ENCODE results near the gene ZNF777.
"Not testable (repeated sequence)": the region's sequence is repeated elsewhere in the genome, so short reads cannot be mapped to it uniquely, and the experiment has no call there.

The ZNF777 gene

GRCh38 chr7:149498811-149499210, 37.9 kb upstream of the ZNF777 start:
- TF ChIP-seq, protein P1, sequence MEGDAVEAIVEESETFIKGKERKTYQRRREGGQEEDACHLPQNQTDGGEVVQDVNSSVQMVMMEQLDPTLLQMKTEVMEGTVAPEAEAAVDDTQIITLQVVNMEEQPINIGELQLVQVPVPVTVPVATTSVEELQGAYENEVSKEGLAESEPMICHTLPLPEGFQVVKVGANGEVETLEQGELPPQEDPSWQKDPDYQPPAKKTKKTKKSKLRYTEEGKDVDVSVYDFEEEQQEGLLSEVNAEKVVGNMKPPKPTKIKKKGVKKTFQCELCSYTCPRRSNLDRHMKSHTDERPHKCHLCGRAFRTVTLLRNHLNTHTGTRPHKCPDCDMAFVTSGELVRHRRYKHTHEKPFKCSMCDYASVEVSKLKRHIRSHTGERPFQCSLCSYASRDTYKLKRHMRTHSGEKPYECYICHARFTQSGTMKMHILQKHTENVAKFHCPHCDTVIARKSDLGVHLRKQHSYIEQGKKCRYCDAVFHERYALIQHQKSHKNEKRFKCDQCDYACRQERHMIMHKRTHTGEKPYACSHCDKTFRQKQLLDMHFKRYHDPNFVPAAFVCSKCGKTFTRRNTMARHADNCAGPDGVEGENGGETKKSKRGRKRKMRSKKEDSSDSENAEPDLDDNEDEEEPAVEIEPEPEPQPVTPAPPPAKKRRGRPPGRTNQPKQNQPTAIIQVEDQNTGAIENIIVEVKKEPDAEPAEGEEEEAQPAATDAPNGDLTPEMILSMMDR (IDR thresholded peaks at IDR 0.05; ENCODE audit: borderline replicate concordance, insufficient read depth, low read depth, low read length): no peak
- H3K4me3 ChIP-seq (ENCODE audit: low read depth, low read length): no peak overlapping the region

GRCh38 chr7:149497467-149498261, 36.8 kb upstream of the ZNF777 start, which contains the start of gene ZNF746:
Gene ZNF746 (minus strand): TSS chr7:149497809. CDS start chr7:149497536, 273 bp downstream.
- TF ChIP-seq, protein P1 (IDR thresholded peaks at IDR 0.05; ENCODE audit: borderline replicate concordance, insufficient read depth, low read depth, low read length): peak; percentile 83
- H3K4me3 ChIP-seq (ENCODE audit: low read depth, low read length): peak within 1 kb of the TSS; percentile 70

GRCh38 chr7:149496642-149497391, 36.0 kb upstream of the ZNF777 start:
- peak overlapping the region; percentile 69 for H3K4me3 ChIP-seq (ENCODE audit: low read depth, low read length)
- TF ChIP-seq, protein P1 (IDR thresholded peaks at IDR 0.05; ENCODE audit: borderline replicate concordance, insufficient read depth, low read depth, low read length): no peak

DNA sequence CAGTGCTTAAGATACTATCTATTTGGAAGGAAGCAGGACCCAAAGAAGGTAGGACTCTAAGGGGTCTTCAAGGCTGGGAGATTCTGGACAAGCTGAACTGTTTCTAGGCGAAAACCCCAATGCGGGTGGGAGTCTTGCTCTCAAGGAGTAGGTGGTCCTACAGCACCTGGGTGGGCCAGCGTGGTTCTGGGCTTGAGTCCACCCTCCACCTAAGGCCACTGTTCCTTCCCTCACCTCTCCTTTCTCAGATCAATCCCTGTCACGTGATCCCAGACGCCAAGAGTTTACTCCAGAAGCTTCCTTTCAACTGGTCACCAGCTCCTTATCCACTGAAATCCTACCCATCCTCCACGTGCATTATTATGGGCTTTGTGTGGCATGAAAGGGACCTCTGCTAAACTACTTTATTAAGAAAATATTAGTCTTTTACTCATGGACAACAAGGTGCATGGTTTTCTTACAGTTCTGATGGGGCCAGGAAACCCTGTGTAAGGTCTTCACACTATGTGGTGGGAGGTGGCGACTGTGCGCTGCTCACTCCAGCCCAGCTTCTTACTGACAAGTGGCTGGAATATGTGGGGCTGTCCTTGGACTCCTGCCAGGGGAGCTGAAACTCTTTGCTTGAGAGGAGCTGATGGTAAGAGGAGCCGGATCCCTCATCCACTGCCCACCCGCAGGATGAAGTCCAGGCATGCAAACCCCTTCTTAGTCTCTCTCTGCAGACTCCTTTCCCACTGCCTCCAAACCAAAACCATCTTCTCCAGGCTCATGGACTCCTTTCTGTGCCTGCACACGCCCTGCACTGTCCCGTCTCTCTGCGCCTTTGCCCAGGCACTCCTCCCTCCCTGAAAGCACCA, 35.2 kb upstream of the ZNF777 start:
- H3K4me3 ChIP-seq (ENCODE audit: low read depth, low read length): peak overlapping the region; percentile 24
- TF ChIP-seq, protein P1 (IDR thresholded peaks at IDR 0.05; ENCODE audit: borderline replicate concordance, insufficient read depth, low read depth, low read length): no peak

DNA sequence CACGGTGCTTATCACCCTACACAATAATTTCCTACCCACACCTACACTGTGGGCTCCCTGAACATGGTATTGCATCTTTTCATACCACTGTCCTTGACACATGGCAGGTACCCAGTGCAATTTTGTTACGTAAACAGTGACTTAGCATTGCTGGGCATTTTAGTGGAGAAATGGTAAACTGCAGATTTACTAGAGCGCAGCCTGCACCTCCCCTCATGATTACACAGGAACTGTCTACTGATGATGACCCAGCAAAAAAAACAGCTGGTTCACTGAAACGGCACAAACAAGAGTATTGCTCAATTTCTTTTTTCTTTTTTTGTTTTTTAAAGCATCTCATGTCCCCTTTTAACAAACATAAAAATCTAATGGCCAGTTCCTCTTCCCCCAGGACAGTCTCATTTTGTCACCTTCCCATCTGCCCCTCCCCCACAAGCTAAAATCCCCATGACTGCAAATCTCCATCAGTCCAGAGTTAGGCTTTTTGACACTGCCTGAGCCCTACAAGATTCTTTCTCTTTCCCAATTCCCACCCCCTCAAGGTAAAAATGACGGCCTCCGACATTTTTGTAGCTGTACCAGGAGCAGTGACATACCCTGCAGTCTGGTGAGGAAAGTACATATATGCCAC, 34.0 kb upstream of the ZNF777 start:
- TF ChIP-seq, protein P1 (IDR thresholded peaks at IDR 0.05; ENCODE audit: borderline replicate concordance, insufficient read depth, low read depth, low read length): no peak
- no peak overlapping the region for H3K4me3 ChIP-seq (ENCODE audit: low read depth, low read length)

DNA sequence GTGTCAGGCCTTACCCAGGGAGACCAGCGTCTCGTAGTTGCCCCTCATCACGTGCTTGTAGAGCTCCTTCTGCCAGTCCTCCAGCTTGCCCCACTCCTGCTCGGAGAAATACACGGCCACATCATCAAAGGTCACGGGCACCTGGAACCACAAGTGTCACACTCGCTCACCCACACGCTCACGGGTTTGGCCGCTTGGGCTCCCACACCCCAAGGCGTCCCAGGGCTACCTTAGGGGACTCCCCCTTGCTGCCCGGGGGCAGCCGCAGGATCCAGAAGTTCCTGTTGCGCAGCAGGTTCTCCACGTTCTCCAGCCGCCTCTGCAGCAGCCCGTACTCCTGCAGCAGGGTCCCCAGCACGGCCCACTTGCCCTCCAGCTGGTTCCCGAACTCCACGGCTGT, 33.1 kb upstream of the ZNF777 start:
- H3K4me3 ChIP-seq (ENCODE audit: low read depth, low read length): not testable (repeated sequence)

DNA sequence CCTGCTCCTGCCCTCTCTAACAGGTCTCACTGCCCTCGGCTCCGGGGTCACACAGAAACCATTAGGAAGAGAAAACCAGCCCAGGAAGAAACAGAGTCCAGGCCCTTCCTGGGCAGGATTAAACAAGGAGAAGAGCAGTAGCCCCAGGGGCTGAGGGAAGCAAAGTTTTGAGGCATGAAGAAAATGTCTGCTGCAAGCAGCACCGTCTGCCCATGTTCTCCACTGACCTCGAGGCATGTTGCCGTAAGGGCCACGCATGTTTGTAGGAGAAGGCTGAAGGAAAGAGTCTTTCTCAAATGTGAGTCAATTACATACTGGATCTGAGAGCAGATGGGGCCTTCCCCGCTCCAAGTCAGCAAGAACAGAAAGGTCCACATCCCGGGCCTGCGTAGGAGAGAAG, 32.5 kb upstream of the ZNF777 start:
- TF ChIP-seq, protein P1 (IDR thresholded peaks at IDR 0.05; ENCODE audit: borderline replicate concordance, insufficient read depth, low read depth, low read length): no peak
- H3K4me3 ChIP-seq (ENCODE audit: low read depth, low read length): no peak overlapping the region
